HepG2 (cell line): ENCODE measurements around the gene SPRR2D. TPM values are rescaled to one million over a fixed set of nuclear protein-coding genes. Genes with fewer than 3 reads are reported as not detected.

Experiments used
- ATAC-seq: fragments of 200-7000 bp; cut with Tn5 transposase; 3 replicates; pipeline ENCODE4 v1.9.1; 2020; ENCODE audit warnings: mild to moderate bottlenecking, moderate library complexity
- BruUV-seq: library from RNA; stranded (reverse); fragments of 400-500 nt; replicated peaks from 2 replicates; lab custom pipeline; 2021; lab: Mats Ljungman, UMichigan
- CTCF ChIA-PET: fragments of 300-600 bp; formaldehyde crosslinking; extraction: SDS; loops from one replicate; lab custom pipeline; 2021; ENCODE audit warnings: low total read pairs, inconsistent platforms, low intra/inter-chr PET ratio; lab: Yijun Ruan, JAX
- POLR2A ChIA-PET: fragments of 350-600 bp; sonication (Branson Sonifier 250); formaldehyde crosslinking; loops from one replicate; lab custom pipeline; 2020; ENCODE audit warnings: antibody characterized with exemption, inconsistent platforms; lab: Yijun Ruan, JAX
- DNase-seq: peaks from one replicate; pipeline ENCODE4 v3.0.0-alpha.2; 2015; ENCODE audit warnings: low spot score
- FAIRE-seq: peaks from 3 replicates; lab custom pipeline; 2011; peaks lifted over from hg19 to GRCh38; lab: Jason Lieb, UNC
- H2AFZ ChIP-seq: one replicate; pipeline ENCODE4 v1.6.1; 2011; ENCODE audit warnings: low read length, inconsistent platforms
- H3K27ac ChIP-seq: fragments of 300-600 bp; 3 replicates; pipeline ENCODE4 v1.8.0; 2011; ENCODE audit warnings: mixed run types, mild to moderate bottlenecking, mixed read lengths, low read length, inconsistent platforms; ENCODE audit not compliant: insufficient read depth; ENCODE audit errors: extremely low read length
- H3K27me3 ChIP-seq, 2 experiments: fragments of 200-600 bp in 1 of 2; 2 replicates in 1 of 2; 3 replicates in 1 of 2; pipeline versions ENCODE4 v1.6.0 to v1.8.0; 2011; ENCODE audit warnings: low read length in 2 of 2, mild to moderate bottlenecking in 2 of 2, moderate library complexity in 2 of 2, inconsistent platforms in 1 of 2; ENCODE audit not compliant: insufficient read depth in 2 of 2, control insufficient read depth in 1 of 2
- H3K36me3 ChIP-seq, 2 experiments: fragments of 200-600 bp in 1 of 2; replicated peaks in 1 of 2; 2 replicates in 1 of 2; 3 replicates in 1 of 2; pipeline versions ENCODE4 v1.5.1 to v1.8.0; 2011; ENCODE audit warnings: low read length in 2 of 2, inconsistent platforms in 1 of 2; ENCODE audit not compliant: insufficient read depth in 2 of 2, control insufficient read depth in 1 of 2
- H3K4me1 ChIP-seq: 2 replicates; pipeline ENCODE4 v1.5.1; 2012; ENCODE audit warnings: low read length, inconsistent platforms; ENCODE audit not compliant: insufficient read depth
- H3K4me2 ChIP-seq: 2 replicates; pipeline ENCODE4 v1.6.0; 2011; ENCODE audit warnings: low read depth, low read length, inconsistent platforms
- H3K4me3 ChIP-seq, 3 experiments: fragments of 200-600 bp in 1 of 3; sonication (generic), shearing (Covaris generic) in 1 of 3; replicated peaks in 1 of 3; 2 replicates each; pipeline ENCODE4 v1.5.1; 2011 to 2016; ENCODE audit warnings: low read length in 3 of 3, inconsistent platforms in 2 of 3, low read depth in 2 of 3, mild to moderate bottlenecking in 2 of 3, control low read depth in 1 of 3, mixed read lengths in 1 of 3; ENCODE audit not compliant: insufficient read depth in 1 of 3
- H3K79me2 ChIP-seq: one replicate; pipeline ENCODE4 v1.6.1; 2011; ENCODE audit warnings: low read length, inconsistent platforms; ENCODE audit not compliant: insufficient read depth
- H3K9ac ChIP-seq: 2 replicates; pipeline ENCODE4 v1.6.0; 2011; ENCODE audit warnings: mild to moderate bottlenecking, low read depth, low read length, inconsistent platforms; ENCODE audit not compliant: insufficient read depth
- H3K9me3 ChIP-seq: 2 replicates; pipeline ENCODE4 v1.5.1; 2012; ENCODE audit warnings: mild to moderate bottlenecking, low read length
- H4K20me1 ChIP-seq: 2 replicates; pipeline ENCODE4 v1.6.0; 2011; ENCODE audit warnings: inconsistent platforms, mild to moderate bottlenecking, low read length, moderate library complexity; ENCODE audit not compliant: insufficient read depth
- CTCF ChIP-seq: sonication (generic); formaldehyde crosslinking; IDR thresholded peaks from 2 replicates; pipeline ENCODE4 v1.5.0; 2020; ENCODE audit warnings: mild to moderate bottlenecking, missing genetic modification reagents, moderate library complexity
- EZH2 ChIP-seq: conservative IDR thresholded peaks from 2 replicates; pipeline ENCODE4 v1.6.1; 2012; ENCODE audit warnings: mild to moderate bottlenecking, low read depth, low read length, moderate library complexity
- GABPA ChIP-seq, 2 experiments: IDR thresholded peaks; 2 replicates each; pipeline ENCODE4 v1.6.1; 2011 to 2016; ENCODE audit warnings: low read depth in 2 of 2, low read length in 1 of 2, missing biosample characterization in 1 of 2, missing genetic modification characterization in 1 of 2
- GLI4 ChIP-seq: sonication (generic); formaldehyde crosslinking; IDR thresholded peaks from 2 replicates; pipeline ENCODE4 v1.5.1; 2020; ENCODE audit warnings: missing genetic modification reagents, mild to moderate bottlenecking, moderate library complexity, borderline replicate concordance
- GZF1 ChIP-seq: sonication (generic); formaldehyde crosslinking; IDR thresholded peaks from 2 replicates; pipeline ENCODE4 v1.5.1; 2020; ENCODE audit warnings: mild to moderate bottlenecking, missing genetic modification reagents
- IKZF4 ChIP-seq: sonication (generic); formaldehyde crosslinking; IDR thresholded peaks from 2 replicates; pipeline ENCODE4 v1.5.1; 2020; ENCODE audit warnings: borderline replicate concordance, mild to moderate bottlenecking, low read depth, missing genetic modification reagents; ENCODE audit errors: not compliant biosample characterization
- KLF9 ChIP-seq: IDR thresholded peaks from 2 replicates; pipeline ENCODE4 v1.6.1; 2016; ENCODE audit warnings: low read depth
- POGK ChIP-seq: sonication (generic); formaldehyde crosslinking; conservative IDR thresholded peaks from 2 replicates; pipeline ENCODE4 v1.8.0; 2022; ENCODE audit warnings: mild to moderate bottlenecking, moderate library complexity, missing genetic modification reagents
- TBL1XR1 ChIP-seq: fragments of 150-350 bp; IDR thresholded peaks from 2 replicates; pipeline ENCODE4 v1.6.1; 2014; ENCODE audit warnings: borderline replicate concordance, low read length; ENCODE audit not compliant: partially characterized antibody
- ZNF205 ChIP-seq: IDR thresholded peaks from 2 replicates; pipeline ENCODE4 v1.6.1; 2018; ENCODE audit warnings: missing biosample characterization, missing genetic modification reagents
- ZNF644 ChIP-seq: IDR thresholded peaks from 2 replicates; pipeline ENCODE4 v1.6.1; 2016; ENCODE audit warnings: low read depth
- WGBS: methylation state at CpG from one replicate; pipeline ENCODE4 v1.1.6; 2017; ENCODE audit warnings: low lambda C conversion rate; 5-methylcytosine and 5-hydroxymethylcytosine counted together
- in situ Hi-C: cut with HindIII; loops from 2 replicates; pipeline ENCODE4 v1.10.0; 2017; ENCODE audit warnings: low pct_unique_long_range_greater_than_20kb; ENCODE audit not compliant: extremely low pct_ligation_motif_present
- intact Hi-C: fragments of 100-400 bp; cut with micrococcal nuclease; formaldehyde crosslinking; loops from one replicate; pipeline ENCODE4 v1.10.0; 2022; ENCODE audit not compliant: unreplicated experiment
- polyA plus RNA-seq, 8 experiments: library from polyadenylated mRNA; depleted of rRNA in 3 of 8; stranded (reverse) in 7 of 8; unstranded in 1 of 8; fragments of >200 nt; fragmentation: Illumina TruSeq in 4 of 8; extraction: Trizol in 4 of 8; gene quantifications; 2 replicates each; pipeline versions ENCODE4 v1.2.1 to v1.2.3, GENCODE V29; 2011 to 2016; ENCODE audit warnings: low read depth in 4 of 8, missing spikeins in 1 of 8, mixed read lengths in 1 of 8; ENCODE audit not compliant: insufficient read depth in 1 of 8
- total RNA-seq, 5 experiments: library from RNA; depleted of rRNA; stranded (reverse); fragments of >200 nt; fragmentation: Illumina TruSeq; extraction: Trizol; gene quantifications; 2 replicates each; pipeline ENCODE4 v1.2.3, GENCODE V29; 2016; ENCODE audit warnings: low read depth in 1 of 5

SPRR2D gene
- total and polyA plus RNA-seq, 2 of the 13 experiments (the other 11 are each of a cell fraction or from before 2014, with no cell fraction given), result not detected

- DNase-seq (no peak), ATAC-seq (no peak), FAIRE-seq (no peak)
- no peaks in the 10 kb centered on the region for H3K4me1 ChIP-seq
- H4K20me1 ChIP-seq, result no peaks in the 10 kb centered on the region
- intact Hi-C loops, result no loop called here
- H3K4me3 ChIP-seq, result no peak overlapping the region
- no peaks in the 10 kb centered on the region for H3K27me3 ChIP-seq
- H2AFZ ChIP-seq, result no peak overlapping the region
- CTCF ChIA-PET, result no interaction called here
- BruUV-seq, result no TSS peak
- H3K9ac ChIP-seq, result no peak overlapping the region
- no peak for TF ChIP-seq GZF1 (CRISPR knock-in tag)
- TF ChIP-seq GABPA (IDR thresholded peaks at IDR 0.05; ENCODE audit: low read depth, low read length), result no peak
- no peak for TF ChIP-seq GABPA (CRISPR knock-in tag; IDR thresholded peaks at IDR 0.05; ENCODE audit: low read depth)
- TF ChIP-seq ZNF644 (CRISPR knock-in tag), result no peak
- TF ChIP-seq IKZF4 (CRISPR knock-in tag), result no peak
- no peak for TF ChIP-seq KLF9 (CRISPR knock-in tag)
- no peak for TF ChIP-seq ZNF205 (CRISPR knock-in tag)
- no peak for TF ChIP-seq TBL1XR1
- TF ChIP-seq GLI4 (CRISPR knock-in tag), result no peak
- TF ChIP-seq EZH2, result no peak
- no peak for TF ChIP-seq POGK
- TF ChIP-seq CTCF (CRISPR knock-in tag), result no peak
- POLR2A ChIA-PET, result no interaction called here
- in situ Hi-C loops, result no loop called here
- no peaks in the 10 kb centered on the region for H3K36me3 ChIP-seq
- no peak overlapping the region for H3K4me2 ChIP-seq
- 5% methylated on average over 3 of the region's 3 CpGs for WGBS
- H3K9me3 ChIP-seq, result no peaks in the 10 kb centered on the region
- H3K79me2 ChIP-seq, result no peaks in the 10 kb centered on the region
- no peak overlapping the region for H3K27ac ChIP-seq
Observed at GRCh38 chr1:153081736-153082135, 40.8 kb upstream of the SPRR2D start.
